ENCODE data around the gene JOSD1. TPM values are rescaled to one million over a fixed set of nuclear protein-coding genes. Genes with fewer than 3 reads are reported as not detected.

The JOSD1 gene
- total RNA-seq, 1 experiment from 2014 or later: 55.3 TPM

DNA sequence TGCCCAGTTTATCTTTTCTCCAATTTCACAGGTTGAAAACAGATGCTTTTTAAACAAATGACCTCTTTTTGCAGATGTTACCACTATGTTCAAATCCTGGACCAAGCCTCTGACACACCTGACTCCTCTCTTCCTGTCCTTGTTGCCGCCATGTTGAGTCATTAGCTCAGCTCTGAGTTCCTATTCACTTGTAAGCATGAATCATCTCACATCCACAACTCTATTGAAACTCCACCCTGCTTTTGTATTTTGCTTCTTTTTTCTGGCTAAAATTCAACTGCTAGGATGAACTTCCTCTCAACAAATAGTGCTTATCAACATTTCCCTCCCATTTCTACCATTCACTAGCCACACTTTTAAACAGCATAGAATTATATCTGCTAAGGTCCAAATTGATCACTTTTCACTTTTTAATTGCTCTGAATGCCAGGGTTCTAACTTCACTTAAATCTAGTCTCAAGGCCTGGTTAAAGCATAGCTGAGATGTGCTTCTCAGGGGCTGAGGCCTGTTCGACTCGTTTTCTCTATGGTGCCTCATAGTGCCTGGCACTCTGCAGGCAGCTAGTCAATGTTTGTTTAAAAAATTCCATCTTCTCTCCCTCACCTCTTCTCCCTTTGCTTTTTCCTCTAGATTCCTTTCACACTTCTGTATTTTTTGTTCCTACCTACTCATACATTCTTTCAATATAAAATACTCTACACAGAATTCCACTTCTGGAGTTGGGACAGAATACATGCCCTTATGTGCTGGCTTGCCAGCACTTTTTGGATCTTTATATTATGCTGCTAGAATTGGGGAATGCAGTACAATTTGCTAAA is 3.9 kb downstream of the JOSD1 start:
- Histone ChIP-seq H3K4me1 (peaks cover 59% of the 10 kb centered on the region), H3K27me3 (replicated peaks; ENCODE audit: control insufficient read depth, insufficient read depth, low read length) (no peaks in the 10 kb centered on the region), H3K36me3 (ENCODE audit: control insufficient read depth, insufficient read depth, low read length) (peaks cover 6% of the 10 kb centered on the region; the same call in 1 of the 2 replicates), H3K4me3 (ENCODE audit: low read depth, low read length) (peak overlapping the region; percentile 3; the same call in 1 of the 2 replicates), H3K9me3 (no peaks in the 10 kb centered on the region)
- Mint-ChIP-seq H3K36me3 (ENCODE audit: insufficient read depth, unreplicated experiment) (peaks cover 86% of the 10 kb centered on the region), H3K4me1 (ENCODE audit: low read depth, unreplicated experiment) (peaks cover 37% of the 10 kb centered on the region), H3K9me3 (ENCODE audit: unreplicated experiment) (no peaks in the 10 kb centered on the region), H3K27ac (ENCODE audit: unreplicated experiment) (peak overlapping the region; percentile 100), H3K27me3 (ENCODE audit: insufficient read depth, unreplicated experiment) (no peaks in the 10 kb centered on the region), H3K4me3 (ENCODE audit: unreplicated experiment) (peak overlapping the region; percentile 87)
- CTCF ChIA-PET: interaction anchor here (1.1 to 1.5 kb wide), 2 partner anchors 15 to 28 kb away, joined by 4 to 7 read pairs; partner anchors contain the start of gene TOMM22
- DNase-seq: peak; percentile 67 to 78
- POLR2A ChIA-PET: interaction anchor here (0.7 to 1.9 kb wide), 3 partner anchors 9 to 182 kb away, joined by 5 to 17 read pairs (median 14); partner anchors contain the start of genes GTPBP1 and TOMM22
- BruUV-seq (replicated peaks): no TSS peak
- intact Hi-C loops (cut with micrococcal nuclease; ENCODE audit: unreplicated experiment): no loop called here
- TF ChIP-seq, protein P1, sequence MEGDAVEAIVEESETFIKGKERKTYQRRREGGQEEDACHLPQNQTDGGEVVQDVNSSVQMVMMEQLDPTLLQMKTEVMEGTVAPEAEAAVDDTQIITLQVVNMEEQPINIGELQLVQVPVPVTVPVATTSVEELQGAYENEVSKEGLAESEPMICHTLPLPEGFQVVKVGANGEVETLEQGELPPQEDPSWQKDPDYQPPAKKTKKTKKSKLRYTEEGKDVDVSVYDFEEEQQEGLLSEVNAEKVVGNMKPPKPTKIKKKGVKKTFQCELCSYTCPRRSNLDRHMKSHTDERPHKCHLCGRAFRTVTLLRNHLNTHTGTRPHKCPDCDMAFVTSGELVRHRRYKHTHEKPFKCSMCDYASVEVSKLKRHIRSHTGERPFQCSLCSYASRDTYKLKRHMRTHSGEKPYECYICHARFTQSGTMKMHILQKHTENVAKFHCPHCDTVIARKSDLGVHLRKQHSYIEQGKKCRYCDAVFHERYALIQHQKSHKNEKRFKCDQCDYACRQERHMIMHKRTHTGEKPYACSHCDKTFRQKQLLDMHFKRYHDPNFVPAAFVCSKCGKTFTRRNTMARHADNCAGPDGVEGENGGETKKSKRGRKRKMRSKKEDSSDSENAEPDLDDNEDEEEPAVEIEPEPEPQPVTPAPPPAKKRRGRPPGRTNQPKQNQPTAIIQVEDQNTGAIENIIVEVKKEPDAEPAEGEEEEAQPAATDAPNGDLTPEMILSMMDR (IDR thresholded peaks at IDR 0.05; ENCODE audit: insufficient read depth in 1 of 2, low read depth in 1 of 2, low read length in 1 of 2, severe bottlenecking in 1 of 2, unreplicated experiment in 1 of 2): no peak

DNA sequence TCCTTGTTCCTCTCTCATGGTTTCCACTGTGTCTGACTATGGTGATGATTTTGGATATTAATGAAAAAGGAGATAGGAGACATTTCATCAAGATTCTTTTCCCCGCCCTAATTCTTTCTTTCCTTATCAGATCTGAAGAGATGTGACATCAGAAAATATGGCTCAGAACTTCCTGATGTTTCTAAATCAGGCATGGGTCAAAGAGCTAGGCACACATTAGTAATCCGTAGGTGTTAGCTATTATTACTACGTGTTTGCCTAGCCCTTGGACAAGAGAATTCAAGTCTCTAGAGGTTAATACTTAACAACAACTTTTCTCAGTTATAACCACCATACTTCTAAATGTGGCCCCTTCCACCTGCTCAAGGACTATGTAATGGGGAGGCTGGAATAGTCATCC is 5.8 kb downstream of the JOSD1 start:
- Mint-ChIP-seq H3K9me3 (ENCODE audit: unreplicated experiment) (no peaks in the 10 kb centered on the region), H3K4me3 (ENCODE audit: unreplicated experiment) (peak overlapping the region; percentile 60), H3K27ac (ENCODE audit: unreplicated experiment) (peak overlapping the region; percentile 95), H3K4me1 (ENCODE audit: low read depth, unreplicated experiment) (peaks cover 37% of the 10 kb centered on the region), H3K36me3 (ENCODE audit: insufficient read depth, unreplicated experiment) (peaks cover 81% of the 10 kb centered on the region), H3K27me3 (ENCODE audit: insufficient read depth, unreplicated experiment) (no peaks in the 10 kb centered on the region)
- ChIA-PET POLR2A (interaction anchor here (0.6 to 2.8 kb wide), 4 partner anchors 11 to 275 kb away, joined by 3 to 24 read pairs (median 12); partner anchors contain the start of genes GTPBP1 and TOMM22), CTCF (interaction anchor here (1.9 kb wide), 1 partner anchor 13 kb away, joined by 12 read pairs; the partner anchor contains the start of gene TOMM22)
- H3K4me1 ChIP-seq: peaks cover 59% of the 10 kb centered on the region
- no peaks in the 10 kb centered on the region for H3K9me3 ChIP-seq
- H3K27me3 ChIP-seq (replicated peaks; ENCODE audit: control insufficient read depth, insufficient read depth, low read length): no peaks in the 10 kb centered on the region
- TF ChIP-seq, protein P1 (IDR thresholded peaks at IDR 0.05; ENCODE audit: insufficient read depth in 1 of 2, low read depth in 1 of 2, low read length in 1 of 2, severe bottlenecking in 1 of 2, unreplicated experiment in 1 of 2): no peak
- H3K4me3 ChIP-seq (ENCODE audit: low read depth, low read length): no peak overlapping the region
- intact Hi-C loops (cut with micrococcal nuclease; ENCODE audit: unreplicated experiment): loop anchor here (1.0 kb wide), 2 partner anchors 10 to 14 kb away; partner anchors contain the start of genes GTPBP1 and TOMM22
- H3K36me3 ChIP-seq (ENCODE audit: control insufficient read depth, insufficient read depth, low read length): peaks cover 6% of the 10 kb centered on the region; the same call in 1 of the 2 replicates
- peak in 1 of 2 experiments; percentile 61 for DNase-seq
- BruUV-seq (replicated peaks): no TSS peak

DNA sequence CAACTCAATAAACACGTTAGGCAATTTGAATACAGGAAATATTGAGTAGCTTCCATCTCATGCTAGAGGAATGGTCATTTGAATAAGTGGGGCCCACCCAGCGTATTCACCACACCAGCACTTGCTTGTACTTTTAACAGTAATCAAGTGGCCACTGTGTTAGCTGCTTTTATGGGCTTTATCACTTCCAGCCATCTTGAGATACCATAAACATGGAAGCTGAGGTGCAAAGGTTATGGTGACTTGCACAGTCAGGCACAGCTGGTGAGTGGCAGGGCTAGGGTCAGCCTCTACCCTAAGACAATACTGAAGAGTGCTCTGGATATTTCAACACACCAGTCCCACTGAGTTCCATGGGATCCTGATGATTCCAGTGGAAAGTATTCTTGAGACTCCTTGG is 6.7 kb downstream of the JOSD1 start:
- Mint-ChIP-seq H3K9me3 (ENCODE audit: unreplicated experiment) (no peaks in the 10 kb centered on the region), H3K4me1 (ENCODE audit: low read depth, unreplicated experiment) (peaks cover 37% of the 10 kb centered on the region), H3K27me3 (ENCODE audit: insufficient read depth, unreplicated experiment) (no peaks in the 10 kb centered on the region), H3K27ac (ENCODE audit: unreplicated experiment) (peak overlapping the region; percentile 95), H3K36me3 (ENCODE audit: insufficient read depth, unreplicated experiment) (peaks cover 81% of the 10 kb centered on the region), H3K4me3 (ENCODE audit: unreplicated experiment) (peak overlapping the region; percentile 52)
- intact Hi-C loops (cut with micrococcal nuclease; ENCODE audit: unreplicated experiment): loop anchor here (1.0 kb wide), 2 partner anchors 11 to 13 kb away; partner anchors contain the start of genes GTPBP1 and TOMM22
- POLR2A ChIA-PET: interaction anchor here (0.6 to 2.8 kb wide), 5 partner anchors 10 to 17 kb away, joined by 4 to 24 read pairs (median 4); partner anchors contain the start of genes GTPBP1 and TOMM22
- H3K27me3 ChIP-seq (replicated peaks; ENCODE audit: control insufficient read depth, insufficient read depth, low read length): no peaks in the 10 kb centered on the region
- H3K36me3 ChIP-seq (ENCODE audit: control insufficient read depth, insufficient read depth, low read length): peaks cover 6% of the 10 kb centered on the region; the same call in 1 of the 2 replicates
- H3K9me3 ChIP-seq: no peaks in the 10 kb centered on the region
- H3K4me3 ChIP-seq (ENCODE audit: low read depth, low read length): no peak overlapping the region
- peak; percentile 81 to 94 for DNase-seq
- peaks cover 59% of the 10 kb centered on the region for H3K4me1 ChIP-seq
- TF ChIP-seq, protein P1 (IDR thresholded peaks at IDR 0.05; ENCODE audit: insufficient read depth in 1 of 2, low read depth in 1 of 2, low read length in 1 of 2, severe bottlenecking in 1 of 2, unreplicated experiment in 1 of 2): no peak
- no TSS peak for BruUV-seq (replicated peaks)
- CTCF ChIA-PET: interaction anchor here (1.9 kb wide), 1 partner anchor 12 kb away, joined by 12 read pairs; the partner anchor contains the start of gene TOMM22
